Stimulated activated CD8-positive, alpha-beta memory T cell treated with anti-CD3 and anti-CD28 coated beads, Interleukin-12 subunit alpha, Interleukin-12 subunit beta, amount 100 ng/mL, for 1 hour (primary cell): Measurements from ENCODE around the gene OR4C11.

Source experiments
- DNase-seq: peaks from one replicate; pipeline ENCODE4 v3.0.0-alpha.2; 2020; ENCODE audit warnings: low read depth

The OR4C11 gene

DNA sequence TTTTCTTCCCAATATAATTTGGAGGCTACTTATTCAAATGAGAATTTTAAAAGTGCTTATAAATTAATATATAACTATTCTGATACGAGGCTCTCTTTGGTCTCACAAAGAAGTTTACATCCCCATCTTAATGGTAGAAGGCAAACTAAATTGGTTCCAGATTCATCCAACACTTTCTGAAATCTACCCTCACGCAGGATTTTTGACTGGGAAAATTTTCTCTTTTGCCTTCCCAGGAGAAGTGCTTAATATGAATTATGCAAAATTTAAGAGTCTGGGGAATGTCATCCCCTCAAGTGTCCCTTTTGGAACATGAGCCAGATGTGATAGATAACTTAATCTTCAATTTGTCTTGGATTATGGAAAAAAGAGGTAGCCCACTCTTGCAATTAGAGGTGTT, at the start of gene OR4C11:
TSS of gene OR4C11 (minus strand) at position 101 of the 400 bp plus-strand sequence. CDS start 3,272 bp downstream, outside the sequence.
- DNase-seq, result no peak

DNA sequence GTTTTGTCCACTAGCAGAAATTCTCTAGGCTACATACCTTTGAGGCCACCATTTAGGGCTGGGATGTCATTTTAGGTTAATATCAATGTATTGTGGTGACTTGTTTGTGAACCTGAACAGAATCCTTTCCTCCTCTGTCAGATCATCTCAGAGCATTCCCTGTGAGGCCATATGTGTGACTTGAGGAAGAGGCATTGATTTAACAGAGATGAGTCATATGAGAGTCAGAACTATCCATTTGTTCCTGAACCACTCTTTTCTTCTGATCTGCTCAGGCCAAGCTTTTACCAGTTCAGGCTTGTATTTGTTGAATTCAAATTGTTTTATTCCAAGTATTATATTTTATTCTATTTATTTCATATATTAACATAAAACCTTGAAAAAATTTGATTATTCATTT, 47.7 kb upstream of the OR4C11 start:
- no peak for DNase-seq

DNA sequence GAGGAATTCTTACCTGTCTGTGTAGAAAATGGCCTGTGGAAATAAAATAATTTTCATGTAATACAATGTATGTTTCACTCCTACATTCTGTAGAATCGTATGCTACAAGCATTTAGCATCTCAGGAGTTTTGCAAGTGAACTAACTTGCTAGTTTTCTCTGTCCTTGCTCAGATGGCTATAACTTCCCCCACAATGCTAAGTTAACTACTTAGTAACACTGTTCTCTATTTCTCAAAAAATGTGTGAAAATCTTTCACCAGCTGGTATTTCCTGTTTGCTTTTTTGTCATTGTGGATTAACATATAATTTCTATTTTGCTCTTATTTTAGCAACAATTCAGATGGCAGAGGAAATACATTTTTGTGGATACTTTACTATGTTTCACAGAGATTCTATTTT, 45.1 kb upstream of the OR4C11 start:
- no peak for DNase-seq

DNA sequence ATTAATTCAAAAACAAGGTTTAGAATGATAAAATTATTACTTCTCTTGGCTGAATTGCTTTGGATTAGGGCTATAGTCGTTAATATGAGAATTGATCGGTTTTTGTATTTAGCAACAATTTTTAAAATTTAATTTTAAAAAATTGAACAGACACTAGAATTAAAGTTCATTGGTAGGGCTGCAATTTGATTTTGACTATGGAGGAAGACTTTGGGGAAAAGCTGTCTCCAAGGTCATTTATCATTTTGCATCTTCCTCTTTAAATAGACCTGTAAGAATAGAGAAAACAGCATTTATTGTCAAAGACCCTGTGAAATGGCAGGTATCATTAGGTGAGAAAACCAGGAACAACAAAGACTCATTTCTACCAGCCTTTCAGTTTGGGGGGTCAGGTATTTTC, 40.6 kb upstream of the OR4C11 start, which contains the start of gene OR4S2:
TSS of gene OR4S2 (plus strand) at position 301 of the 400 bp plus-strand sequence. CDS start 2,577 bp downstream, outside the sequence.
- DNase-seq, result no peak

DNA sequence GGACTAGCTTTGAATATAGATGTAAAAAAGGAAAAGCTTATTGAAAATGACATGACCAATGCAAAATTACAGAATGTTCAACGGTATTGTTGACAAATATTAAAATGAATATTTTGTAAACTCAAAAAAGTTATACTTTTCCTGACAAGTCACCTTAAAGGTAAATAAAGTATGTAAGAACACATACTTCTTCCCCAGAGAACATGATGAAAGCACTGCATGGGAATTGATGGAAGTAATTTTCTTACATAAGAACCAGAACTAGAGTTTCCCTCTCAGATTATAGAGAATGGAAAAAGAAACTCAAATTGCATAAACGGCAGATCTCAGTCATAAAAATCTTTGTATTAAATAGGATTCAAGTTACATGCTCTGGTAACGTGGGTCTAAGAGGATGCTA, 27.4 kb upstream of the OR4C11 start, which contains the start of gene OR4P4:
TSS of gene OR4P4 (plus strand) at position 301 of the 400 bp plus-strand sequence.
- DNase-seq, result no peak

GRCh38 chr11:55624531-55624930, 17.1 kb upstream of the OR4C11 start:
- DNase-seq, result no peak

DNA sequence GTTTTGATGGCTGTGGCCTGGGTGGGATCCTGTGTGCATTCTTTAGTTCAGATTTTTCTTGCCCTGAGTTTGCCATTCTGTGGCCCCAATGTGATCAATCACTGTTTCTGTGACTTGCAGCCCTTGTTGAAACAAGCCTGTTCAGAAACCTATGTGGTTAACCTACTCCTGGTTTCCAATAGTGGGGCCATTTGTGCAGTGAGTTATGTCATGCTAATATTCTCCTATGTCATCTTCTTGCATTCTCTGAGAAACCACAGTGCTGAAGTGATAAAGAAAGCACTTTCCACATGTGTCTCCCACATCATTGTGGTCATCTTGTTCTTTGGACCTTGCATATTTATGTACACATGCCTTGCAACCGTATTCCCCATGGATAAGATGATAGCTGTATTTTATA, 34.9 kb downstream of the OR4C11 start:
- DNase-seq, result no peak

DNA sequence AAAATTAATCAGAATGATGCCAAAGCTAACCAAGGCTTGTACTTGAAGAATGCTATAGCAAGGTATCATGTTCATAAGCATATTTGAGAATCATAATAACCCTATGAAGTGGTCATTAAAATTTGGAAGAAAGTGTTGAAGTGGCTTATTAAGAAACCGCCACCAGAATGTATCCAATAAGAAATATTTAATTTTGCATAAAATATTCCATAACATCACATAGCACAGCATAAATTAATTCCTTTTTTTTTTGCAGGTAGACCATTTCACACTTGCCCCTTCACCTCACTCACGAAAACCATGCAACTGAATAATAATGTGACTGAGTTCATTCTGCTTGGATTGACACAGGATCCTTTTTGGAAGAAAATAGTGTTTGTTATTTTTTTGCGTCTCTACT, 35.6 kb downstream of the OR4C11 start, which contains the start of gene OR4C16:
TSS of gene OR4C16 (plus strand) at position 301 of the 400 bp plus-strand sequence. CDS start at position 301, 0 bp downstream.
- no peak for DNase-seq

DNA sequence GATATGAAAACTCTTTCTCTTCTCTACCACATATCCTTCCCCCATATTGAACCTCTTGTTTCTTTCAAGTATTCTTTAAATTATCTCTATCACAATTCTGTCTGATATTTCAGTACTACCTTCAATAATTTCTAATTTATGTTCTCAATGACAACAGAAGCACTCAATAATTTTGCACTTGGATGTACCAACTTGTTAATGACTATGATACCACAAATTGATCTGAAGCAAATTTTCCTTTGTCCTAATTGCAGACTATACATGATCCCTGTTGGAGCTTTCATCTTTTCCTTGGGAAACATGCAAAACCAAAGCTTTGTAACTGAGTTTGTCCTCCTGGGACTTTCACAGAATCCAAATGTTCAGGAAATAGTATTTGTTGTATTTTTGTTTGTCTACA, 53.3 kb downstream of the OR4C11 start, which contains the start of gene OR4C15:
TSS of gene OR4C15 (plus strand) at position 301 of the 400 bp plus-strand sequence. CDS start at position 301, 0 bp downstream.
- no peak for DNase-seq
